ENCODE data around the gene DBNDD1.

The DBNDD1 gene

GRCh38 chr16:89957216-89957785, 62.0 kb downstream of the DBNDD1 start:
- Histone ChIP-seq H3K27me3 (ENCODE audit: control insufficient read depth, insufficient read depth, low read length) (no peaks in the 10 kb centered on the region), H3K4me1 (ENCODE audit: control insufficient read depth, insufficient read depth, low read length) (no peaks in the 10 kb centered on the region), H3K36me3 (ENCODE audit: control insufficient read depth, insufficient read depth, low read length) (peaks cover 17% of the 10 kb centered on the region), H3K9ac (ENCODE audit: low read length) (no peak overlapping the region), H3K4me3 (ENCODE audit: low read length) (no peak overlapping the region), H3K27ac (ENCODE audit: low read depth, low read length) (no peak overlapping the region)

DNA sequence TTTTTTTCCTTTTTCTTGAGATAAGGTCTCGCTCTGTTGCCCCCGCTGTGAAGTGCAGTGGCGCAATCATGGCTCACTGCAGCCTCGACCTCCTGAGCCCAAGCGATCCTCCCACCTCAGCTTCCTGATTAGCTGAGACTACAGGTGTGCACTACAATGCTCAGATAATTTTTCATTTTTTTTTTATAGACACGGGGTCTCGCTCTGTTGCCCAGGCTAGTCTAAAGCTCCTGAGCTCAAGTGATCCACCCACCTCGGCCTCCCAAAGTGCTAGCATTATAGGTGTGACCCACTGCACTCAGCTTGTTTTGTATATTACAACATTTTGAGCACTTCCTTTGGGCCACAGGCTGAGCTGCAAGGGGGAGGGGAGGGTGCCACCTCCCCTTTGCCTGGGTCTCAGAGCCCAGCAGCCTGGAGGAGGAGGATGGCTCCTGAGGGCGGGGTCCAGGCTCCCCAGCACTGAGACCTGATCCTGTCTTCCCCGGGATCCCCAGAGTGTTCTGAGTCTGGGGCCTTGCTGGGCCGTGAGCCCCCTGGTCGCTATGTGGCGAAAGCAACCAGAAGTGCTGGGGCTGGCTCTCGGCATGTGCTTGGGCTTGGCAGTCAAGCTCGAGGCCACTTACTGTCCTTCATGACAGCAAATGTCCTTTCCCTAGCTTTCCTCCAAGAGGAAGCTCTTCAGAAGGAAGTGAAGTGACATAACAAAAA, 62.6 kb downstream of the DBNDD1 start:
- Histone ChIP-seq H3K36me3 (ENCODE audit: control insufficient read depth, insufficient read depth, low read length) (peaks cover 17% of the 10 kb centered on the region), H3K27me3 (ENCODE audit: control insufficient read depth, insufficient read depth, low read length) (no peaks in the 10 kb centered on the region), H3K27ac (ENCODE audit: low read depth, low read length) (no peak overlapping the region), H3K9ac (ENCODE audit: low read length) (no peak overlapping the region), H3K4me3 (ENCODE audit: low read length) (no peak overlapping the region), H3K4me1 (ENCODE audit: control insufficient read depth, insufficient read depth, low read length) (no peaks in the 10 kb centered on the region)

GRCh38 chr16:89955001-89955685, 64.1 kb downstream of the DBNDD1 start:
- no peak overlapping the region for H3K4me3 ChIP-seq (ENCODE audit: low read length)
- peaks cover 16% of the 10 kb centered on the region for H3K36me3 ChIP-seq (ENCODE audit: control insufficient read depth, insufficient read depth, low read length)
- H3K9ac ChIP-seq (ENCODE audit: low read length), result no peak overlapping the region
- no peak overlapping the region for H3K27ac ChIP-seq (ENCODE audit: low read depth, low read length)
- no peaks in the 10 kb centered on the region for H3K4me1 ChIP-seq (ENCODE audit: control insufficient read depth, insufficient read depth, low read length)
- H3K27me3 ChIP-seq (ENCODE audit: control insufficient read depth, insufficient read depth, low read length), result no peaks in the 10 kb centered on the region
